GM18511 (cell line): ENCODE measurements around the gene COL5A1.
"Not testable (repeated sequence)": the region's sequence is repeated elsewhere in the genome, so short reads cannot be mapped to it uniquely, and the experiment has no call there.

Experiments
- ATAC-seq: cut with Tn5 transposase; IDR thresholded peaks from one replicate; pipeline ENCODE4 v1.9.1; 2021; ENCODE audit warnings: mild to moderate bottlenecking, moderate library complexity; ENCODE audit not compliant: unreplicated experiment

Gene COL5A1

GRCh38 chr9:134846699-134847098, 205.1 kb downstream of the COL5A1 start:
- ATAC-seq = no peak

GRCh38 chr9:134847138-134847537, 205.5 kb downstream of the COL5A1 start:
- no peak for ATAC-seq

- no peak for ATAC-seq
Measured at GRCh38 chr9:134847752-134848432, 206.3 kb downstream of the COL5A1 start.

- no peak for ATAC-seq
Measured at GRCh38 chr9:134848504-134848903, 206.9 kb downstream of the COL5A1 start.

- ATAC-seq = no peak
Measured at GRCh38 chr9:134850611-134851010, 209.0 kb downstream of the COL5A1 start.

DNA sequence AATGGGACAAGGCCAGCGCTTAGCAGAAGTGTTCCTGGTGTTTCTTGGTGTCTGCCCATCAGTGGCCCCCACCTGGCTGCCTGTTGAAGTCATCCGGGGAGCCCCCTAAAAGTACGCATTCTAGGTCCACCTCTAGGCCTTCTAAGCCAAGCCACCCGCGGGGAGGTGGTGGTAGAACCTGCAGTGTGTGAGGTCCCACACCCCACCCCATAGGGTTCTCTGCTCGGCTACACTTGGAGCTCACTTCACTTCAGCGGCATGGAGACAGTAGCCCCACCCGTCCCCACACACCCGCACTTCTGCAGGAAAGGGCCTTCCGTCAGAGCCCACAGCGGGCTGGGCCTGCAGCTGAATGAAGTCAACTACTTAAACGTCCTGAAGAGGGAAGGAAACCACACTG, 209.4 kb downstream of the COL5A1 start:
- no peak for ATAC-seq

GRCh38 chr9:134852906-134853654, 211.5 kb downstream of the COL5A1 start:
- ATAC-seq = no peak

DNA sequence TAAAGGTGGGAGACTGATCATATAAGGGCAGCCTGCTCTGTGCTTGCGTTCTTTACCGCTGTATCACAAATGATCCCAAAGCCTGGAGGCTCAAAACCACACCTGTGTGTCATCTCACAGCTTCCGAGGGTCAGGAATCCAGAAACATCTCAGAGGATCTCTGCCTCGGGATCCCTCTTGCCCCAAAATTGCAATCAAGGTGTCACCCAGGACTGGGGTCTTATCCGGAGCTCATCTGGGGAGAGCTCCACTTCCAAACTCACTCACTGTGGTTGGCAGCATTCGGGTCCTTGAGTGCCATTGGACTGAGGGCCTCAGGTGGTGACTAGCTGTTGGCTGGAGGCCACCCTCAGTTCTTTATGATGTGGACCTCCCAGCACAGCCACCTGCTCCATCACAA, 212.3 kb downstream of the COL5A1 start:
- no peak for ATAC-seq

- no peak for ATAC-seq
Measured at GRCh38 chr9:134854541-134854981, 213.0 kb downstream of the COL5A1 start.

- ATAC-seq = no peak
Measured at GRCh38 chr9:134855231-134855899, 213.8 kb downstream of the COL5A1 start.

DNA sequence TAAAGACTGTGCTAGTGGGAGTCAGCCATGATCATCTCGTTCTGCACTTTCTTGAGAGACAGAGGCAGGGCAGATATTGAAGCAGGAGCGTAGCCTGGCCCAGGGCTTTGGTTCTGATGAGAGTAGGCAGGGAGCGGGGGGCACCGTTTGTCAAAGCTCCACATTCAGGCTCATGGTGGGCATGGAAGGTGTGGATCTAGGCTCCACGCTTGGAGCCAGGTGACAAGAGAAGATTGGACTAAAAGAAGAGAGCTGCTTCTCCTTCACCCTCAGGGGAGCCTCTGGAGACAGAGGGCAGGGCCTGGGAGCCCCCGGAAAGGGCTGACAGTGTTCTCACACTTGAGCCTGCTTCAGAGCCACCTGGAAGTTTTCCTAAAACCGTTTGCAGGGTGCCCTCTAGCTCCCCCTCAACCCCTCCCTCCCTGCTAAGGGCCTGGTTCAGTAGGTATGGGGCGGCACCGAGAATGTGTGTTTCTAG, 214.3 kb downstream of the COL5A1 start:
- ATAC-seq = no peak

GRCh38 chr9:134857451-134857850, 215.8 kb downstream of the COL5A1 start:
- not testable (repeated sequence) for ATAC-seq

DNA sequence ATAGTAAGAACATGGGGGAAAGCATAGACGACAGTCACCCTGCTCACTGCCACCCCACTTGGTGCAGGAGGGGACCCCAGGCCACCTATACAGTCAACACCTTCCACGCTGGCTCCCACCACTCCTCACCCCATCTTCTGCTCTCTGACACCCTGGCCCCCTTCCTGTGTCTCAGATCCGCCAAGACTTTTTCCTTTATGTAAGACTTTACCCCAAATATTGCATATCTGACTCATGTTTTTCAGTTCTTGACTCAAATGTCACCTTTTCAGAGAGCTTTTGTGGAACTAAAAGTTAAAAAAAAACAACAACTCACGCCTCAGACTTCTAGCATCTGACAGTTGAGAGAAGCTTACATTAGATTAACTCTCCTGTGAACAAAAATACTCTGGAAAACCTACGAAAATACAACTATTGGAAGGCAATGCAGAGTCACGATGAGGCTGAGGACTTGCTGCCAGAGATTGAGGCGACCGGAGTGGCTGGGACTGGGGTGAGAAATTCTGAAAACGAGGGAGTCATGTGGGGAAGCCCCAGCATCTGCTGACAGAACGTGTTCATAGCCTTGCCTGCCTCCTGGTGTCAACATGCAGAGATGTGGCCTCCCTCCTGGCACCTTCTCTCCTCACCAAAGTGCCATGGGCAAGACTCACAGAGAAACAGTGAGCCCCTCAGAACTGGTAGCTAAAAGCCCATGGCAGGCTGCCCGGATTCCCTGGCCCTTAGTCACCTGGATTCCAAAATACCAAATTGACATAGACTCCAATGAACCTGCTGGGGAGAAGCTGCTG, 216.6 kb downstream of the COL5A1 start:
- ATAC-seq = peak; percentile 85

GRCh38 chr9:134860510-134860909, 218.9 kb downstream of the COL5A1 start:
- no peak for ATAC-seq

GRCh38 chr9:134861595-134862334, 220.2 kb downstream of the COL5A1 start:
- no peak for ATAC-seq

DNA sequence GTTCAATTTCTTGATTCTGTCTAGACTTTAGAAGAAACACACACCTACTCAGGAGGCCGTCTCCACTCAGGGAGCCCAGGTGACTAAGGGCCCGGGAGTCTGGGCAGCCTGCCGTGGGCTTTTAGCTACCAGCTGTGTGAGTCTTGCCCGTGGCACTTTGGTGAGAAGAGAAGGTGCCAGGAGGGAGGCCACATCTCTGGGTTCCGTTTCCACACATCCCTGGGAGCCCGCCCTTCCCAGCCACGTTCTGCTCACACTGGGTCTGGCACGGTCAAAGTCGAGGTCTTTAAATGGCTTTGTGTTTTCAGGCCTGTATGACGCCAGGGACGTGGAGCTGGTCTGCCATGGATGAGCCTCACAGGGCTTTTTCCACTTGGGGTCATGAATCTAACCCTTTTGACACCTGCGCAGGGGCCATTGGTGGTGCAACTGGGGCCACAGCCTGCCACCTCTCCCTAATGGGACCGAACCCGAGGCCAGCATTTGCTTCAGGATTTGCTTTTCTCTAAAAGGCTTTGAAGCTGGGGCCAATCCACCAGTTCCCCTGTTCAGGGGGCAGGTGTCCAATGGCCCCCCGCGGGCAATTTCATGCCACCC, 221.8 kb downstream of the COL5A1 start:
- no peak for ATAC-seq

DNA sequence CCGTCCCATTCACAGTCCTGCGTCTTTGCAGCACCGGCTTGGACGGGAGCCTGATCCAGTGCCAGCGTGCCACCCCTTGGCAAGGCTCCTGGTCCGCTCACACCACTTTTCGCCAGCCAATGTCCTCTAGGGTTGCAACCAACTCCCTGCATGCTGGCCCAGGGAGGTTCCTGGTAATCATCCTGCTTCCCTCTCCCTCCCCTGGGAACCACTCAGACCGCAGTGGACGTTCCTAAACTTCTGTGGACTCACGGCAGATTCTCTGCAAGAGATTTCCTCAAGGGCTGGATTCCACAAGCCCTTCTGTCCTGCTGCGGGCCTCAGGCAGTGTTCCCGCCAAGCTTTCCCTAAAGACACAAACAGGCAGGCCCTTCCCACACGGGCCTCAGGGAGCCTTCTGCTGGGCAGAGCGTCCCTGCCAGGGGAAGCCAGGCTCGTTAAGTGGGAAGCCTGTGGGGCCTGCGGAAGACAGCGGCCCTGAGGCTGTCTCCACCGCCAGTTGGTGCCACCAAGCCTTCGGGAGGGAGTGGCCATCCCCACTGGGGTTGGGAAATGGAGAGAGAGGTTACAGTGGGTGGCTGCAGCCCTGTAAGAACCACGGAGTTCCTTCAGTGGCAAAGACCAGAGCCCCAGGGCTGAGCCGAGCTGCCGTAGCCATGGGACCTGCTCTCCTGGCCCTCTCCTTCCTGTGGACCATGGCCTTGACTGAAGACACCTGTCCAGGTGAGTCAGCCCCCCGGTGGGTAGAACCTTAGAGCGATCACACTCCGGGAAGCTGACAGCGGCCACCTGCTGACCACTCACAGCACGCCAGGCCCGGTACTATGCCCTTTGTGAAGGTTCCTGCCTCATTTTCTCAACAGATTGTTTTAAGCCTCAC, 222.6 kb downstream of the COL5A1 start:
- ATAC-seq = no peak

DNA sequence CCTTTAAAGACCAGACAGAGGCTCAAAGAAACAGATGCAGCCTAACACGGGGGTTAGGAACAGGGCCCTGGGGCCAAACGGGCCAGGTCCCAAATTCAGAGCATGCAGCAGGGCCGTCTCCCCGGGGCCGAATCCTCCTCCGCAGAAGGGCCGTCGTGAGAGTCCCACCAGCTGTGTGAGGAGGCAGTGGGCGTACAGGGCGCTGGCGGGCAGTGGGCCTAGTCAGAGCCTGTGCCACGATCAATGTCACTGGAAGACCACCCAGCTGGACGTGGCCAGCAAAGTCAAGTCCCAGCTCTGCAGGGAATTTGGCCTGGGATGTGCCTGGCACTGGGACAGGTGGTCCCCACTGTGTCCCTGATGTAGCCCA, 223.2 kb downstream of the COL5A1 start:
- no peak for ATAC-seq
